ENCODE results near the gene TNNT3.

DNA sequence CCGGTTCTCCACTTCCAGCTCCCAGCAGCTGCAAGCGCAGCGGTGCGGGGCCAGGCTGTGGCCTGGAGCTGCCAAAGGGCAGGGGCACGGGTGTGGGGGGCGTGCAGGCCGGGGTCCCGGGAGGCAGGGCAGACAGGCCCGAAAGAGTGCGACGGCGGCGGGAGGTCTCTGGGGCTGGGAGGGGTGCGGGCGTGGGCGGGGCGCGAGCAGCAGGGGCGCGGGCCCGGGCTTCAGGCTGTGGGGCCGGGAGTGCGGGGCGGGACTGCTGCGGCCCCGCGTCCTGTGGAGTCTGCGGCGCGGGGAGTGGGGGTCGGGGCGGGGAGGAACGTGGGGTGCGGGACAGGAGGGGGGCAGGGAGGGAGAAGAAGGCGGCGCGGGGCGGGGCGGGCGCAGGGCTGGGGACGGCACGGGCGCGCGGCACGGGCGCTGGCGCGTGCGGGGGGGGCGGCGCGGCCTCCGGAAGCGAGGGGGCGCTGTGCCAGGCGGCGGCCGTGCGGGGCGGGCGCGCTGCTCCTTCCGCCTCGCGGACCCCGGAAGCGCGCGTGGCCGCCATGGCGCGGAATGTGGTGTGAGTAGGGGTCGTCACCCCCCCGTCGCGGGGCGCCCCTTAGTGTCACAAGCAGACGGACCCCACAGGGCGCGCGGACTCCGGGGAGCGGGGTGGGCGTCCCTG is 27.4 kb downstream of the TNNT3 start, which contains the start of gene MRPL23:
- TF ChIP-seq, protein P1, sequence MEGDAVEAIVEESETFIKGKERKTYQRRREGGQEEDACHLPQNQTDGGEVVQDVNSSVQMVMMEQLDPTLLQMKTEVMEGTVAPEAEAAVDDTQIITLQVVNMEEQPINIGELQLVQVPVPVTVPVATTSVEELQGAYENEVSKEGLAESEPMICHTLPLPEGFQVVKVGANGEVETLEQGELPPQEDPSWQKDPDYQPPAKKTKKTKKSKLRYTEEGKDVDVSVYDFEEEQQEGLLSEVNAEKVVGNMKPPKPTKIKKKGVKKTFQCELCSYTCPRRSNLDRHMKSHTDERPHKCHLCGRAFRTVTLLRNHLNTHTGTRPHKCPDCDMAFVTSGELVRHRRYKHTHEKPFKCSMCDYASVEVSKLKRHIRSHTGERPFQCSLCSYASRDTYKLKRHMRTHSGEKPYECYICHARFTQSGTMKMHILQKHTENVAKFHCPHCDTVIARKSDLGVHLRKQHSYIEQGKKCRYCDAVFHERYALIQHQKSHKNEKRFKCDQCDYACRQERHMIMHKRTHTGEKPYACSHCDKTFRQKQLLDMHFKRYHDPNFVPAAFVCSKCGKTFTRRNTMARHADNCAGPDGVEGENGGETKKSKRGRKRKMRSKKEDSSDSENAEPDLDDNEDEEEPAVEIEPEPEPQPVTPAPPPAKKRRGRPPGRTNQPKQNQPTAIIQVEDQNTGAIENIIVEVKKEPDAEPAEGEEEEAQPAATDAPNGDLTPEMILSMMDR (conservative IDR thresholded peaks at IDR 0.05; ENCODE audit: low read length), result no peak
- TF ChIP-seq EZH2phosphoT487 (IDR thresholded peaks at IDR 0.05; ENCODE audit: borderline replicate concordance, low read depth, low read length), result no peak
